HEK293 (cell line): ENCODE data around the gene PEAR1.

ENCODE experiments used
- CTCF ChIA-PET: fragments of 350-600 bp; formaldehyde crosslinking; extraction: SDS; loops from one replicate; lab custom pipeline; 2021; ENCODE audit warnings: antibody characterized with exemption; lab: Yijun Ruan, JAX
- POLR2A ChIA-PET: fragments of 300-600 bp; formaldehyde crosslinking; extraction: SDS; loops from one replicate; lab custom pipeline; 2020; ENCODE audit warnings: antibody characterized with exemption, inconsistent platforms; lab: Yijun Ruan, JAX
- H3K27ac ChIP-seq: fragments of 200-500 bp; sonication (Bioruptor generic); 2 replicates; pipeline ENCODE4 v1.5.1; 2014; ENCODE audit warnings: low read depth, low read length, control low read depth, inconsistent platforms; ENCODE audit errors: extremely low read depth
- H3K36me3 ChIP-seq, 2 experiments: fragments of 200-500 bp in 1 of 2; sonication (Bioruptor generic) in 1 of 2; 1 replicate in 1 of 2; 2 replicates in 1 of 2; pipeline ENCODE4 v1.5.1; 2014 to 2017; ENCODE audit warnings: inconsistent platforms in 2 of 2, low read length in 2 of 2; ENCODE audit not compliant: control insufficient read depth in 2 of 2, insufficient read depth in 1 of 2
- H3K4me1 ChIP-seq: fragments of 200-500 bp; sonication (Bioruptor generic); 2 replicates; pipeline ENCODE4 v1.5.1; 2014; ENCODE audit warnings: mild to moderate bottlenecking, low read length, inconsistent platforms; ENCODE audit not compliant: control insufficient read depth, insufficient read depth
- H3K4me3 ChIP-seq: 2 replicates; pipeline ENCODE4 v1.5.1; 2011; ENCODE audit warnings: low read depth, mild to moderate bottlenecking, control low read depth, low read length, moderate library complexity
- H3K9me3 ChIP-seq: fragments of 200-500 bp; sonication (Bioruptor generic); 2 replicates; pipeline ENCODE4 v1.5.1; 2014; ENCODE audit warnings: low read depth, low read length, inconsistent platforms; ENCODE audit not compliant: control insufficient read depth, insufficient read depth
- BCL11B ChIP-seq: fragments of 450-650 bp; formaldehyde crosslinking; IDR thresholded peaks from 2 replicates; pipeline ENCODE4 v1.5.1; 2016; ENCODE audit warnings: low read depth, missing biosample characterization, missing genetic modification characterization
- SETDB1 ChIP-seq: IDR thresholded peaks from one replicate; pipeline ENCODE4 v1.6.1; 2017; ENCODE audit warnings: mild to moderate bottlenecking, low read length, moderate library complexity, mixed read lengths; ENCODE audit not compliant: insufficient read length
- TCF7L2 ChIP-seq: IDR thresholded peaks from 2 replicates; pipeline ENCODE4 v1.6.1; 2011; ENCODE audit warnings: low read depth, mild to moderate bottlenecking, inconsistent platforms, low read length, moderate library complexity, borderline replicate concordance
- ZBTB17 ChIP-seq: fragments of 450-650 bp; formaldehyde crosslinking; IDR thresholded peaks from 2 replicates; pipeline ENCODE4 v1.5.1; 2016; ENCODE audit warnings: missing biosample characterization, missing genetic modification characterization
- ZFP37 ChIP-seq: fragments of 450-650 bp; formaldehyde crosslinking; IDR thresholded peaks from 2 replicates; pipeline ENCODE4 v1.5.1; 2016; ENCODE audit warnings: missing biosample characterization, missing genetic modification characterization
- ZIC2 ChIP-seq: fragments of 450-650 bp; formaldehyde crosslinking; IDR thresholded peaks from 2 replicates; pipeline ENCODE4 v1.5.1; 2016; ENCODE audit warnings: missing biosample characterization, missing genetic modification characterization
- ZNF121 ChIP-seq: fragments of 450-650 bp; formaldehyde crosslinking; IDR thresholded peaks from 2 replicates; pipeline ENCODE4 v1.5.1; 2016; ENCODE audit warnings: missing biosample characterization, missing genetic modification characterization
- ZNF2 ChIP-seq: fragments of 450-650 bp; formaldehyde crosslinking; IDR thresholded peaks from 2 replicates; pipeline ENCODE4 v1.5.1; 2016; ENCODE audit warnings: missing biosample characterization, missing genetic modification characterization
- ZNF274 ChIP-seq, 2 experiments: fragments of 200-500 bp in 1 of 2; fragments of 450-650 bp in 1 of 2; sonication (Bioruptor generic) in 1 of 2; formaldehyde crosslinking in 1 of 2; IDR thresholded peaks; 2 replicates each; pipeline versions ENCODE4 v1.5.1 to v1.6.1; 2014 to 2016; ENCODE audit warnings: borderline replicate concordance in 1 of 2, inconsistent platforms in 1 of 2, low read length in 1 of 2, missing biosample characterization in 1 of 2, missing genetic modification characterization in 1 of 2
- ZNF391 ChIP-seq: fragments of 450-650 bp; formaldehyde crosslinking; IDR thresholded peaks from 2 replicates; pipeline ENCODE4 v1.5.1; 2016; ENCODE audit warnings: low read depth, missing biosample characterization, missing genetic modification characterization, borderline replicate concordance
- ZNF433 ChIP-seq: fragments of 450-650 bp; formaldehyde crosslinking; IDR thresholded peaks from 2 replicates; pipeline ENCODE4 v1.5.1; 2016; ENCODE audit warnings: missing biosample characterization, missing genetic modification characterization, low read depth
- ZNF558 ChIP-seq: fragments of 450-650 bp; formaldehyde crosslinking; IDR thresholded peaks from 2 replicates; pipeline ENCODE4 v1.5.1; 2016; ENCODE audit warnings: missing biosample characterization, missing genetic modification characterization
- ZNF624 ChIP-seq: fragments of 450-650 bp; formaldehyde crosslinking; IDR thresholded peaks from 2 replicates; pipeline ENCODE4 v1.5.1; 2017; ENCODE audit warnings: missing biosample characterization, missing genetic modification characterization
- ZNF660 ChIP-seq: fragments of 450-650 bp; IDR thresholded peaks from 2 replicates; pipeline ENCODE4 v1.5.1; 2018; ENCODE audit warnings: missing biosample characterization, mild to moderate bottlenecking, missing genetic modification characterization
- TF ChIP-seq, protein P1 (sequence below): IDR thresholded peaks from 2 replicates; pipeline ENCODE4 v1.6.1; 2011; ENCODE audit warnings: mild to moderate bottlenecking, low read depth, low read length, borderline replicate concordance
- TF ChIP-seq, protein P2 (sequence below): fragments of 450-650 bp; formaldehyde crosslinking; IDR thresholded peaks from 2 replicates; pipeline ENCODE4 v1.5.1; 2016; ENCODE audit warnings: missing biosample characterization, missing genetic modification characterization
- TF ChIP-seq, protein P3 (sequence below): fragments of 450-650 bp; formaldehyde crosslinking; IDR thresholded peaks from 2 replicates; pipeline ENCODE4 v1.5.1; 2017; ENCODE audit warnings: missing biosample characterization, missing genetic modification characterization
- TF ChIP-seq, protein P4 (sequence below): fragments of 450-650 bp; formaldehyde crosslinking; IDR thresholded peaks from 2 replicates; pipeline ENCODE4 v1.5.1; 2016; ENCODE audit warnings: missing biosample characterization, missing genetic modification characterization, borderline replicate concordance
- TF ChIP-seq, protein P5 (sequence below): fragments of 450-650 bp; formaldehyde crosslinking; IDR thresholded peaks from 2 replicates; pipeline ENCODE4 v1.5.1; 2016; ENCODE audit warnings: missing biosample characterization, missing genetic modification characterization

Gene PEAR1

DNA sequence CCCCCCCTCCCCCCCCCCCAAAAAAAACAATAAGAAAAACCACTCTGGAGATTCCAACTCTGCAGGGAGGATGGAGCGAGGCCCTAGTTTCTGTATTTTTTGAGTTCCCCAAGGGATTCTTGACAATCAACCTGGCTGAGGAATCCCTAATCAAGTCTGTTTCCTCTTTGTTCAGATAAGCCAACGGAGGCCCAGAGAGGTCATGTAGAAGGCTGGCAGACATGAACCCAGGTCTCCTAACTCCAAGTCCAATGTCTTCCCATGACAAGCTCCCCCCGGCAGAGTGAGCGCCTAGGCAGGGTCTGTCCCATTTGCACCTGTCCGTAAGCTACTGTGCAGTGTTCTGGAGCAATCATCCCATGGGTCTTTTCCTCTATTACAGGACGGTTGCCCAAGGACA is 66.4 kb downstream of the PEAR1 start:
- ChIA-PET POLR2A (no interaction called here), CTCF (interaction anchor here (0.6 to 1.3 kb wide), 2 partner anchors 9 to 237 kb away, joined by 3 read pairs; no protein-coding TSS in a partner anchor)
- Histone ChIP-seq H3K27ac (no peak overlapping the region), H3K36me3 (peaks cover 9 to 84% of the 10 kb centered on the region in 2 experiments), H3K4me1 (no peaks in the 10 kb centered on the region), H3K4me3 (no peak overlapping the region), H3K9me3 (no peaks in the 10 kb centered on the region)
- no peak for TF ChIP-seq ZNF624 (tag by site-specific recombination)
- no peak for TF ChIP-seq ZIC2 (tag by site-specific recombination)
- TF ChIP-seq ZNF558 (tag by site-specific recombination): no peak
- TF ChIP-seq ZNF121 (tag by site-specific recombination): no peak

DNA sequence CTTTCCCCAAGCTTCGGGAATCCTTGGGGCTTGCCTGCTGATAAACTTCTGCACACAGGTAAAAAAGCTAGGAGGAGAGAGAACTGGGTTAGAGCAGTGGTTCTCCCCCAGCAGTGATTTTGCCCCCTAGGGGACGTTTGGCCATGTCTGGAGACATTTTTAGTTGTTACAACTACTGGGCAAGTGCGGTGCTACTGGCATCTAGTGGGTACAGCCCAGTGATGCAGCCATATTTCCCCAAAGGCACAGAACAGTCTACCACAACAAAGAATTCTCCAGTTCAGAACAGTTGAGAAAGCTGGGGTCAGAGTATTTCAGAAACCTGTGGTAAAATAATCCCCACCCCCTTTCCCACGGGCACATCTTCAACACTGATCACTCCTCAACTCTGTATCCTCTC is 68.2 kb downstream of the PEAR1 start:
- TF ChIP-seq, protein P1, sequence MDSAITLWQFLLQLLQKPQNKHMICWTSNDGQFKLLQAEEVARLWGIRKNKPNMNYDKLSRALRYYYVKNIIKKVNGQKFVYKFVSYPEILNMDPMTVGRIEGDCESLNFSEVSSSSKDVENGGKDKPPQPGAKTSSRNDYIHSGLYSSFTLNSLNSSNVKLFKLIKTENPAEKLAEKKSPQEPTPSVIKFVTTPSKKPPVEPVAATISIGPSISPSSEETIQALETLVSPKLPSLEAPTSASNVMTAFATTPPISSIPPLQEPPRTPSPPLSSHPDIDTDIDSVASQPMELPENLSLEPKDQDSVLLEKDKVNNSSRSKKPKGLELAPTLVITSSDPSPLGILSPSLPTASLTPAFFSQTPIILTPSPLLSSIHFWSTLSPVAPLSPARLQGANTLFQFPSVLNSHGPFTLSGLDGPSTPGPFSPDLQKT: no peak
- TF ChIP-seq, protein P2, sequence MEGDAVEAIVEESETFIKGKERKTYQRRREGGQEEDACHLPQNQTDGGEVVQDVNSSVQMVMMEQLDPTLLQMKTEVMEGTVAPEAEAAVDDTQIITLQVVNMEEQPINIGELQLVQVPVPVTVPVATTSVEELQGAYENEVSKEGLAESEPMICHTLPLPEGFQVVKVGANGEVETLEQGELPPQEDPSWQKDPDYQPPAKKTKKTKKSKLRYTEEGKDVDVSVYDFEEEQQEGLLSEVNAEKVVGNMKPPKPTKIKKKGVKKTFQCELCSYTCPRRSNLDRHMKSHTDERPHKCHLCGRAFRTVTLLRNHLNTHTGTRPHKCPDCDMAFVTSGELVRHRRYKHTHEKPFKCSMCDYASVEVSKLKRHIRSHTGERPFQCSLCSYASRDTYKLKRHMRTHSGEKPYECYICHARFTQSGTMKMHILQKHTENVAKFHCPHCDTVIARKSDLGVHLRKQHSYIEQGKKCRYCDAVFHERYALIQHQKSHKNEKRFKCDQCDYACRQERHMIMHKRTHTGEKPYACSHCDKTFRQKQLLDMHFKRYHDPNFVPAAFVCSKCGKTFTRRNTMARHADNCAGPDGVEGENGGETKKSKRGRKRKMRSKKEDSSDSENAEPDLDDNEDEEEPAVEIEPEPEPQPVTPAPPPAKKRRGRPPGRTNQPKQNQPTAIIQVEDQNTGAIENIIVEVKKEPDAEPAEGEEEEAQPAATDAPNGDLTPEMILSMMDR: peak; percentile 82
- peaks cover 4 to 75% of the 10 kb centered on the region in 2 experiments for H3K36me3 ChIP-seq
- POLR2A ChIA-PET: no interaction called here
- CTCF ChIA-PET: interaction anchor here (0.5 to 1.2 kb wide), 3 partner anchors 13 to 185 kb away, joined by 3 read pairs; no protein-coding TSS in a partner anchor
- no peaks in the 10 kb centered on the region for H3K9me3 ChIP-seq
- no peak overlapping the region for H3K4me3 ChIP-seq
- no peak overlapping the region for H3K27ac ChIP-seq
- no peaks in the 10 kb centered on the region for H3K4me1 ChIP-seq

DNA sequence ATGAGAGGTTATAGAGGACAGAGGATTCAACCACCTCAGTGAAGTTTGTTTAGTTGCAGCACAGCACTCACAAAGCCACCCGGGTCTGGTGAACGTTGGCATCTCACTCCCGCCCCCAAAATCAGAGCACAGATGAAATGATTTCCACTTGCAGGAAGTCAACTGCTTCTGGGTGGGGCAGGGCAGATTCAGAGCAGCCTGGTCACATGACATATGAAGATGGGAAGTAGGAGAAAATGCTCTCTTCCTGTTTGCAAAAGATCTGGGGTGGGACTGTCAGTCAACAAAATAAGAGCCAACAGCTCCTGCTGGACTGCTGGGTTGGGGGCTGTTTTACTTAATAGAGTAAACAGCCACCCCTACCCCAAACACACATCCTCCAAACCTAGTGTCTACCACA is 70.1 kb downstream of the PEAR1 start:
- no peak overlapping the region for H3K27ac ChIP-seq
- CTCF ChIA-PET: interaction anchor here (1.0 to 1.4 kb wide), 3 partner anchors 14 to 126 kb away, joined by 3 read pairs; no protein-coding TSS in a partner anchor
- H3K36me3 ChIP-seq: peaks cover 4 to 73% of the 10 kb centered on the region in 2 experiments
- no peaks in the 10 kb centered on the region for H3K4me1 ChIP-seq
- no peaks in the 10 kb centered on the region for H3K9me3 ChIP-seq
- H3K4me3 ChIP-seq: no peak overlapping the region
- TF ChIP-seq, protein P3, sequence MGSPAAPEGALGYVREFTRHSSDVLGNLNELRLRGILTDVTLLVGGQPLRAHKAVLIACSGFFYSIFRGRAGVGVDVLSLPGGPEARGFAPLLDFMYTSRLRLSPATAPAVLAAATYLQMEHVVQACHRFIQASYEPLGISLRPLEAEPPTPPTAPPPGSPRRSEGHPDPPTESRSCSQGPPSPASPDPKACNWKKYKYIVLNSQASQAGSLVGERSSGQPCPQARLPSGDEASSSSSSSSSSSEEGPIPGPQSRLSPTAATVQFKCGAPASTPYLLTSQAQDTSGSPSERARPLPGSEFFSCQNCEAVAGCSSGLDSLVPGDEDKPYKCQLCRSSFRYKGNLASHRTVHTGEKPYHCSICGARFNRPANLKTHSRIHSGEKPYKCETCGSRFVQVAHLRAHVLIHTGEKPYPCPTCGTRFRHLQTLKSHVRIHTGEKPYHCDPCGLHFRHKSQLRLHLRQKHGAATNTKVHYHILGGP (tag by site-specific recombination): no peak
- TF ChIP-seq ZNF391: no peak
- peak; percentile 47; the same call in 1 of the 2 replicates for TF ChIP-seq ZBTB17 (tag by site-specific recombination)
- no peak for TF ChIP-seq ZFP37 (tag by site-specific recombination)
- TF ChIP-seq, all 188 proteins: peak for 1
- POLR2A ChIA-PET: no interaction called here

DNA sequence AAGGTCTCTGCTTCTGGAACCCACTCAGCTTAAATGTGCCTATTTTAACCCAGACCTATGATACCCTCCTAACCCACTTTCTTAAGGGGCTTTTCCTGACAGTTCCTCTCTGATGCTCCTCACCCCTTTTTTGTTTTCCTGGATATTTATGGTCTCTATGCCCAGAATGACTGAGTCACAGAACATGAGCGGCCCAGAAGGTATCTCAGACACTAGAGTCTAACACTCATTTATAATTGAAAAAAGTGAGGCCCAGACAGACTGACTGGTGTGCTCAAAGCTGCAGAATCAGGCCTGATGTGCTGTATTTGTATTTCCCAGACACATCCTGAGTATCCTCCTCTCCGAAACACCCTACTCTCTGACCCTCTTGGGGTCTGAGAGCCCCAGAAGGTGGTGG is 70.9 kb downstream of the PEAR1 start:
- ChIA-PET POLR2A (no interaction called here), CTCF (interaction anchor here (1.4 to 1.5 kb wide), 2 partner anchors 44 to 125 kb away, joined by 3 read pairs; partner anchors contain the start of gene LRRC71)
- Histone ChIP-seq H3K4me1 (no peaks in the 10 kb centered on the region), H3K4me3 (no peak overlapping the region), H3K9me3 (no peaks in the 10 kb centered on the region), H3K36me3 (peaks cover 4 to 73% of the 10 kb centered on the region in 2 experiments), H3K27ac (no peak overlapping the region)
- no peak for TF ChIP-seq ZNF274 (IDR thresholded peaks at IDR 0.05; ENCODE audit: low read length)
- no peak for TF ChIP-seq ZNF274 (tag by site-specific recombination; IDR thresholded peaks at IDR 0.05; ENCODE audit: borderline replicate concordance)
- TF ChIP-seq ZNF2 (tag by site-specific recombination): no peak
- TF ChIP-seq BCL11B (tag by site-specific recombination): no peak
- no peak for TF ChIP-seq SETDB1
- TF ChIP-seq, protein P4, sequence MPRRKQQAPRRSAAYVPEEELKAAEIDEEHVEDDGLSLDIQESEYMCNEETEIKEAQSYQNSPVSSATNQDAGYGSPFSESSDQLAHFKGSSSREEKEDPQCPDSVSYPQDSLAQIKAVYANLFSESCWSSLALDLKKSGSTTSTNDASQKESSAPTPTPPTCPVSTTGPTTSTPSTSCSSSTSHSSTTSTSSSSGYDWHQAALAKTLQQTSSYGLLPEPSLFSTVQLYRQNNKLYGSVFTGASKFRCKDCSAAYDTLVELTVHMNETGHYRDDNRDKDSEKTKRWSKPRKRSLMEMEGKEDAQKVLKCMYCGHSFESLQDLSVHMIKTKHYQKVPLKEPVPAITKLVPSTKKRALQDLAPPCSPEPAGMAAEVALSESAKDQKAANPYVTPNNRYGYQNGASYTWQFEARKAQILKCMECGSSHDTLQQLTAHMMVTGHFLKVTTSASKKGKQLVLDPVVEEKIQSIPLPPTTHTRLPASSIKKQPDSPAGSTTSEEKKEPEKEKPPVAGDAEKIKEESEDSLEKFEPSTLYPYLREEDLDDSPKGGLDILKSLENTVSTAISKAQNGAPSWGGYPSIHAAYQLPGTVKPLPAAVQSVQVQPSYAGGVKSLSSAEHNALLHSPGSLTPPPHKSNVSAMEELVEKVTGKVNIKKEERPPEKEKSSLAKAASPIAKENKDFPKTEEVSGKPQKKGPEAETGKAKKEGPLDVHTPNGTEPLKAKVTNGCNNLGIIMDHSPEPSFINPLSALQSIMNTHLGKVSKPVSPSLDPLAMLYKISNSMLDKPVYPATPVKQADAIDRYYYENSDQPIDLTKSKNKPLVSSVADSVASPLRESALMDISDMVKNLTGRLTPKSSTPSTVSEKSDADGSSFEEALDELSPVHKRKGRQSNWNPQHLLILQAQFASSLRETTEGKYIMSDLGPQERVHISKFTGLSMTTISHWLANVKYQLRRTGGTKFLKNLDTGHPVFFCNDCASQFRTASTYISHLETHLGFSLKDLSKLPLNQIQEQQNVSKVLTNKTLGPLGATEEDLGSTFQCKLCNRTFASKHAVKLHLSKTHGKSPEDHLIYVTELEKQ (tag by site-specific recombination): no peak
- TF ChIP-seq, protein P5, sequence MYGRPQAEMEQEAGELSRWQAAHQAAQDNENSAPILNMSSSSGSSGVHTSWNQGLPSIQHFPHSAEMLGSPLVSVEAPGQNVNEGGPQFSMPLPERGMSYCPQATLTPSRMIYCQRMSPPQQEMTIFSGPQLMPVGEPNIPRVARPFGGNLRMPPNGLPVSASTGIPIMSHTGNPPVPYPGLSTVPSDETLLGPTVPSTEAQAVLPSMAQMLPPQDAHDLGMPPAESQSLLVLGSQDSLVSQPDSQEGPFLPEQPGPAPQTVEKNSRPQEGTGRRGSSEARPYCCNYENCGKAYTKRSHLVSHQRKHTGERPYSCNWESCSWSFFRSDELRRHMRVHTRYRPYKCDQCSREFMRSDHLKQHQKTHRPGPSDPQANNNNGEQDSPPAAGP (tag by site-specific recombination): no peak
- TF ChIP-seq ZNF660 (tag by site-specific recombination): no peak
- TF ChIP-seq ZNF433 (tag by site-specific recombination): no peak
- TF ChIP-seq TCF7L2: no peak
